ENCODE results near the gene TBC1D24.
"Not testable (repeated sequence)": the region's sequence is repeated elsewhere in the genome, so short reads cannot be mapped to it uniquely, and the experiment has no call there.

Gene TBC1D24

DNA sequence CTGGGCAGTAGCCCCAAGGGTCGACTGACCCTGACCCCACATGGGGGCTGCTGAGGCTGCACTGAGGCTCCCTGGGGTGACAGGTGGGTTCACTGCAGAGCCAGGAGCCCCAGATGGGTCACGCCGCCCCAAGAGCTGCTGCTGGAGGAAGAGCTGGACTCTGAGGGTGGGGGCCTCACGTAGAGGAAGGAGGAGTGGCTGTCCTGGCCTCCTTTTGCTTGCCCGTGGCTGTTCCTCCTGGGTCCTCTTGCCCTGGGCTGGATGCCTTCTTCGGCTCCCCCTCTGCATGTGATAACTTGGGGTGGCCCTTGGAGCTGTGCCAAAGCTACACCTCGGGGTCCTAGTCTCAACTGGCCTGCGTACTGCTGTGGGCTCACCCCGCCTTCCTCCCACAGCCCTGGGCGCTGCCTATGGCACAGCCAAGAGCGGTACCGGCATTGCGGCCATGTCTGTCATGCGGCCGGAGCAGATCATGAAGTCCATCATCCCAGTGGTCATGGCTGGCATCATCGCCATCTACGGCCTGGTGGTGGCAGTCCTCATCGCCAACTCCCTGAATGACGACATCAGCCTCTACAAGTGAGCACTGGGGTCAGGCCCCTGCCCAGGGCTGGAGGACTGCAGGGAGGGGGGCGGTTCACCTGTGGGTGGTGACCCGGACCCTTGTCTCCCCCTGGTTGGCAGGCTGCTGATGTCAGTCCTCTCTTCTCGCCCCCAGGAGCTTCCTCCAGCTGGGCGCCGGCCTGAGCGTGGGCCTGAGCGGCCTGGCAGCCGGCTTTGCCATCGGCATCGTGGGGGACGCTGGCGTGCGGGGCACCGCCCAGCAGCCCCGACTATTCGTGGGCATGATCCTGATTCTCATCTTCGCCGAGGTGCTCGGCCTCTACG, 44.1 kb downstream of the TBC1D24 start:
- DNase-seq = no peak

DNA sequence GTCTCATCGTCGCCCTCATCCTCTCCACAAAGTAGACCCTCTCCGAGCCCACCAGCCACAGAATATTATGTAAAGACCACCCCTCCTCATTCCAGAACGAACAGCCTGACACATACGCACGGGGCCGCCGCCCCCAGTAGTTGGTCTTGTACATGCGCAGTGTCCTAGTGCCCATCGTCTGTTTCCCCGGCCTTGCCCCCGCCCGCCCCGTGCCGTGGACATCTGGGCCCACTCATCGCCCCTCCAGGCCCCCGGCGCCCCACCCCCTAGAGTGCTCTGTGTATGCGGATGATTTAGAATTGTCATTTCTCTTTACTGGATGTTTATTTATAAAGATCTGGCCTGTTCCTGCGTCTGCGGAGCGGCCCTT, 44.8 kb downstream of the TBC1D24 start:
- no peak for DNase-seq

DNA sequence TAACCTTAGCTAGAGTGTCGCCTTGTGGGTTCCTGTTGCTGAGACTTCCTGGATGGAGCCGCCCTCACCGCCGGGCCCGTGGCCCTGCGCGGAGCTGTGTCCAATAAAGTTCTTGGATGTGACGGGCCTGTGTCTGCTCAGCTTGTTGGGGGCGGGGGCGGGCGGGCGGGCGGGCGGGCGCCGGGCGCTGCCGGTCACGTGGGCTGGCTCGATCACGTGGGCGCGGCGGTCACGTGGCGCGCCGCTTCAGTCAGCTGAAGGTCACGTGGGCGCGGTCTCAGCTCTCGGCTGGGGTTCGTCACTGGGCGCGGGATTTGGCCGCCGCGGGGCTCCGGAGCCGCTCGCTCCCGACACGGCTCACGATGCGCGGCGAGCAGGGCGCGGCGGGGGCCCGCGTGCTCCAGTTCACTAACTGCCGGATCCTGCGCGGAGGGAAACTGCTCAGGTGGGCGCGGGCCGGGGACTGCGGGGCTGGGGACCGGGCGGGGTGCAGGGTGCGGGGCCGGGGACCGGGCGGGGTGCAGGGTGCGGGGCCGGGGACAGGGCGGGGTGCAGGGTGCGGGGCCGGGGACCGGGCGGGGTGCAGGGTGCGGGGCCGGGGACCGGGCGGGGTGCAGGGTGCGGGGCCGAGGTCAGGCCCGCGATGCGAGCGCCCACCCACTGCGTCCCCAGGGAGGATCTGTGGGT, 45.3 kb downstream of the TBC1D24 start, which contains the start of gene AMDHD2:
Gene AMDHD2 (plus strand): TSS at position 275 of the 687 bp plus-strand sequence. CDS start 88 bp downstream, at position 363.
- peak; percentile 95 for DNase-seq

DNA sequence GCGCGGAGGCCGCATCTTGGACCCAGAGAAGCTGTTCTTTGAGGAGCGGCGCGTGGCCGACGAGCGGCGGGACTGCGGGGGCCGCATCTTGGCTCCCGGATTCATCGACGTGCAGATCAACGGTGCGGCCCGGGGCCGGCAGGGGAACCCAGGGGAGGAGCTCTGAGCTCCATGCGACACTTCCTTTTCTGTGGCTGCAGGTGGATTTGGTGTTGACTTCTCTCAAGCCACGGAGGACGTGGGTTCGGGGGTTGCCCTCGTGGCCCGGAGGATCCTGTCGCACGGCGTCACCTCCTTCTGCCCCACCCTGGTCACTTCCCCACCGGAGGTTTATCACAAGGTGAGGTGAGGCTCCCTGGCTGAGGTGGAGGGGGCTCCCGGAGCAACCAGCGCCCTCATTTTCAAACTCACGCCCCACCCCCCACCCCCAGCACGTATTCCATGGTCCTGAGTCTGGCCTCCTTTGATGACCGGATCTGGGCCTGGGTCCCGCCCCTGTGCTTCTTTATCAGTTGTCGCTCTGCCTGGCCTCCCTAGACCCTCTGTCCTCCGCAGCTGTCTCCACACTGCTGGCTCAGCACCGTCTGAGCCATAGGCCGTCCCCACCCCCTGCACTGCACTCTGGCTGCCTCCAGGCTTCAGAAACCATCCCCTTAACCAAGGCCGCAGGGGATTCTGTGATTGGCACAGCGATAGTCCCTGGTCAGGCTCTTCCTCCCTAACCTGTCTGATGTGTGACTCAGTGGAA, 46.0 kb downstream of the TBC1D24 start:
- DNase-seq = peak; percentile 68

DNA sequence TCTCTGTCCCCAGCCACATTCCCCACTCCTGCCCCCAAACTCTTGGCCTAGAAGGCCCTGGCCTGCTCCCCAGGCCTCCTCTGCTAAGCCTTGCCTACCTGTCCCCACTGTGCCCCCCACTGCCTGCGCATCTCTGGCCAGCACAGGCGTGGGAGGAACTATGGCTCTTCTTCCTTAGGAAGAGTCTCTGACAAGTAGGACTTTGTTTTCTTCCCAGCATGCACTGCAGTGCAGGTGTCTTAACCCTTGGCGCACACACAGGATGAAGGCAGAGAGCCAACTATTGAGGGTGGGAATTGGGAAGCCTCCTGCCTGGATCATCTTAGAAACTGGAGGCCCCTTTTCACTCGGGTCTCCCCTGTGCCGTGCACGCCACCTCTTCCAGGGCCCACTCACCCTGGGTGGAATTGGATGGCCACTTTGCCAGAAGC, 48.9 kb downstream of the TBC1D24 start:
- no peak for DNase-seq

DNA sequence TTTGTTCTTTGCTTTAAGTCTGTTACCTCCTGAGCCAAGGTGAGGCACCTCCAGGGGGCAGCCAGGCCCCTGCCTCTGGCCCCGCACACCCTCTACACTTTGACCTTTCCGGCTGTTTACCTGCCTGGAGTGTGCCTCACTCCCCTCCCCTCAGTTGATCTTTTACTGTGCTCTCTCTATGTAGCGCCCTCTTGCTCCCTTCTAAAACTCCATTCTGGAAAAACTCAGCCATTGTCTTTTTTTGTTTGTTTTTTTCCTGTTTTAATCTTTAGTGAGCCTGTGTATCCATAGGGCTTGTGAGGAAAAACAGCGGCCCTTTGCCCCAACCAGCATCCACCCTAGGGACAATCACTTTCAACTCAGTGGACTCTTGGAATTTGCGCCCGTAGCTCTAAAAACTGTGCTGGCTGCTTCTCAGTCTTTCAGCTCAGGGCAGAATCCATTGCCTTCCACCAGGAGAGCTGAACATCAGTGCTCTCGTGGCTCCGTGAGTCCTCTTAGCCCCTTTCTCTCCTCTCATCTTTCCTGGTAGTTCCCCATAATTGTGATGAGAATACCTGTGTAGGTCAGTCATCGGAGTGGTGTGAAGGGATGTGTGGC, 49.5 kb downstream of the TBC1D24 start:
- no peak for DNase-seq

DNA sequence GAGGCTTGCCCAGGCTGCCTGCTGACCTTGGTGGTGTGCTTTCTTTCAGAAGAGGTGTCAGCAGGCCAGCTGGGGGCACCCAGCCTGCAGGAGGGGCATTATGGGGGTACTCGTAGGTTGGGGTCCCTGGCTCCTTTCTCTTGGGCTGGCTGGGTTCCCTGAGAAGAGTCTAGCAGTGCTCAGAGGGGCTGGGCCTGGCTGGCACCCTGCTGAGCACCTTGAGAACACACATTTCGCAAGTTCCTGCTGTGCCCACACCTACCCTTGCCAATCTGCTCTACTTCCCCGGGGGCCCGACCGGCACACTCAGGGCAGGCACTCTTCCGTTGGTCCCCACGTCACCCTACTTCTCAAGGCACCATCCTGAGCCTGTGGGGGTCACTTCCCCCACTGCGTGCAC, 51.2 kb downstream of the TBC1D24 start:
- no peak for DNase-seq

DNA sequence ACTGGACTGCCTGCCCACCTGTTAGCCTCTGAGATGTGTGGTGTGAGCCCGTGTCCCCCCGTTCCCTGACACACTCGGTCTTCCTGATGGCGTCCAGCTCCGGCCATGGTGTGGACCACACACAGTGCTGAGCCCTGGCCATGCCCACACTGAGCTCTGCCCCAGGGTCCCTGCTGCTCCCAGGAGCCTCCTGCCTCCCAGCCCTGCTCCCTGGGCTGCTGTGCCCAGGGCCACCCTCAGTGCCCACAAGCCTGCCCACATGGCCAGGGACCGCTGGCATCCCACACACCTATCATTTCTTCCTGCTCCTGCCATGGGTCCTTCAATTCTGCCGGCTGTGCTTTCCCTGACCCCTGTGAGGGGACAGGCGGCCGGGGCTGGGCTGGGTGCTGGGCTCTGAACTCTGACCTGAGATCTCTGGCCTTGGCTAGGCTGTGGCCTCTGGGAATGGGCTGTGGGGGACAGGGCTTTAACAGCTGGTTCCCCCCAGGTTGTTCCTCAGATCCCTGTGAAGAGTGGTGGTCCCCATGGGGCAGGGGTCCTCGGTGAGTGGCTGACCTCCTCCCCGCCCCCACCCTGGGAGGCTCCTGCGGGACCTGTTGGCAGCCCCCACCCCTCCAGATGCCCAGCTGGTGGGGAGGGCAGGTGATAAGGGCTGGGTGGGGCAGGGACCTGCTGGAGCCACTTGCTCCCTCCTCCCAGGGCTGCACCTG, 52.3 kb downstream of the TBC1D24 start:
- no peak for DNase-seq

DNA sequence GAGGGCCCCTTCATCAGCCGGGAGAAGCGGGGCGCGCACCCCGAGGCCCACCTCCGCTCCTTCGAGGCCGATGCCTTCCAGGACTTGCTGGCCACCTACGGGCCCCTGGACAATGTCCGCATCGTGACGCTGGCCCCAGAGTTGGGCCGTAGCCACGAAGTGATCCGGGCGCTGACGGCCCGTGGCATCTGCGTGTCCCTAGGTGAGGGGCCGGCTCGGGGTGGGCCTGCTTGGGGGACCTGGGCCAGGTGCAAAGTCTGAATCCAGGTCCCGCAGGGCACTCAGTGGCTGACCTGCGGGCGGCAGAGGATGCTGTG, 52.8 kb downstream of the TBC1D24 start:
- DNase-seq = no peak

DNA sequence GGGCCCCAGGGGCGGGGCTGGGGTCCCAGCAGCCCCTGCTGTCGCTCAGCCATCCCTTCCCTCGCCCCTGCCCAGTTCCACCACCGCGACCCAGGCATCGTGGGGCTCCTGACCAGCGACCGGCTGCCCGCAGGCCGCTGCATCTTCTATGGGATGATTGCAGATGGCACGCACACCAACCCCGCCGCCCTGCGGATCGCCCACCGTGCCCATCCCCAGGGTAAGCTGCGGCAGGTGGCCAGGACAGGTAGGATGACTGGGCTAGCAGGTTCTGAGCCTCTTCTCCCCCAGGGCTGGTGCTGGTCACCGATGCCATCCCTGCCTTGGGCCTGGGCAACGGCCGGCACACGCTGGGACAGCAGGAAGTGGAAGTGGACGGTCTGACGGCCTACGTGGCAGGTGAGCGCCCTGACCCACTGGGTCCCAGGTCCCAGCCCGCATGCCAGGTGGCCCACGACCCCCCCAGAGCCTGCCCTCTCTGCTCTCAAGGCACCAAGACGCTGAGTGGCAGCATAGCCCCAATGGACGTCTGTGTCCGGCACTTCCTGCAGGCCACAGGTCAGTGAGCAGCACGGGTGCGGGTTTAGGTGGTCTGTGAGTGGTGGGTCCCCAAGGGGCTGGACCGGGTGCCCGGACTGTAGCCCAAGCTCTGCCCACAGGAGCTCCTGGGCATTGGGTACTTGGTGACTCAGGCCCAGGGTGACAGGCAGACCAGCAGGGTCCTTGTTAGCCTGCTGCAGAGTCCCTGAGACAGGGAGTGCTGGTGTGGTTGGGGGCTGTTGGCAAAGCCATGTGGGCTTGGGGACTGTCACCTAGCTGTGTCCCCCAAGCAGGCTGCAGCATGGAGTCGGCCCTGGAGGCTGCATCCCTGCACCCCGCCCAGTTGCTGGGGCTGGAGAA, 53.5 kb downstream of the TBC1D24 start:
- DNase-seq = no peak

DNA sequence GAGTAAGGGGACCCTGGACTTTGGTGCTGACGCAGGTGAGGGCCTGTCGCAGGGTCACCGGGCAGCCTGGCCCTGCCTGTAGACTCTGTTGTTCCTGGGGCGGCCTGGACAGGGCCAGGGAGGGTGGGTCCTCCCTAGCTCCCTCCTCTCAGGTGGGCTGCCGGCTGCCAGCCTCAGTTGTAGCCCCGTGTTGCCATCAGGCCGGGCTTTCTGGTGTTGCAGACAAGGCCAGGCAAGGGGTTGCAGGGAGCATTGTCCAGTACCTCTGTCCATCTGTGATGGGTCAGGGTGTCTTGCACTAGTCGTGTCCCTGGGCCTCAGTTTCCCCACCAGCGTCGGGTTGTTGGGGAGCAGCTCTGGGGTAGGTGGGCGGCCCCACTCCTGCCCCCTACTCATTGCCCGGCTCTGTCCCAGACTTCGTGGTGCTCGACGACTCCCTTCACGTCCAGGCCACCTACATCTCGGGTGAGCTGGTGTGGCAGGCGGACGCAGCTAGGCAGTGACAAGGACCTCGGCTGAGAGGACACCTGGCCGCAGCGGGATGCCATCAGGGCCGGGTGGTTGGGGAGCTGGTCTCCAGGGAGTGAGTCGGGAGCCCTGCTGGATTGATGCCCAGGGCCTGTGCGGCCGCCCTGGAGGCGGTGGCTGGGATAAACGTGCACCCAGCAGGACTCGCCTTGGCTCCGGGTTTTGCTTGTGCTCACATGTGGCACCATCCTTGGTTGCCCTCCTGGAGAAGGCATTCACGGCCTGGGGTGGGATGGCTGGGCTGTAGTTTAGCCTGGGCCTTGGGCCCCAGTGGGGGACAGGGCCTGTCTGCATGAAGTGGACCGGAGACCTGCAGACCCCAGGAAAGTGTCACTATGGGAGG, 54.4 kb downstream of the TBC1D24 start:
- peak; percentile 51 for DNase-seq

DNA sequence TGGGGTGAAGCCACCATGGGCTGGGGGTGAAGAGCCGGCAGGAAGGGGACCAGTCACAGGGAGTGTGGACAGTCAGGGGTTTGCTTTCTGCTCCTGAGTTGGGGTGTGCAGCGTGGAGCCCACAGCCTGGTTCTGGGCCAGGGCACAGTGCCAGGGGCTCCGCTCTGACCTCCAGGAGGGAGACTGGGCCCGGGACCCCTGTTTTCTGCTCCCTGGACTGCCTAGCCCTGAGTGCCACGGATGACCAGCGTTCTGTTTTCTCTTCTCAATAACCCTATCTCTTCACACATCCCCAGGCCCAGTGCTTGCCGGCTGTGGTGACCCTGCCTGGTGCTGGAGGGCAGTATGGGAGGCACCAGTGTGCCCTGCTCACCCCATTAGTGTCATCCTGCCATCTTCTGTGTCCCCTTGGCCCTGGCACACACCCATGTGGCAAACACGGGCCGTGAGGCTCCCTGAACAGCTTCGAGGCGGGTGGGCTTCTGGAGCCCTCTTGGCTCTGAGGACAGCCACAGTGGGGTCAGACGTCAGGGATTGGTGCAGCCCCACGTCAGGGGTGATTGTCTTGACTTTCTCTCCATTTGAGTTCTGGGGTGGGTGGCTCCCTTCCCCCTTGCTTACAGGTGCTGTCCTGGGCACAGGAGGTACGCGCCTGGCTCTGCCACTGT, 55.2 kb downstream of the TBC1D24 start:
- no peak for DNase-seq

DNA sequence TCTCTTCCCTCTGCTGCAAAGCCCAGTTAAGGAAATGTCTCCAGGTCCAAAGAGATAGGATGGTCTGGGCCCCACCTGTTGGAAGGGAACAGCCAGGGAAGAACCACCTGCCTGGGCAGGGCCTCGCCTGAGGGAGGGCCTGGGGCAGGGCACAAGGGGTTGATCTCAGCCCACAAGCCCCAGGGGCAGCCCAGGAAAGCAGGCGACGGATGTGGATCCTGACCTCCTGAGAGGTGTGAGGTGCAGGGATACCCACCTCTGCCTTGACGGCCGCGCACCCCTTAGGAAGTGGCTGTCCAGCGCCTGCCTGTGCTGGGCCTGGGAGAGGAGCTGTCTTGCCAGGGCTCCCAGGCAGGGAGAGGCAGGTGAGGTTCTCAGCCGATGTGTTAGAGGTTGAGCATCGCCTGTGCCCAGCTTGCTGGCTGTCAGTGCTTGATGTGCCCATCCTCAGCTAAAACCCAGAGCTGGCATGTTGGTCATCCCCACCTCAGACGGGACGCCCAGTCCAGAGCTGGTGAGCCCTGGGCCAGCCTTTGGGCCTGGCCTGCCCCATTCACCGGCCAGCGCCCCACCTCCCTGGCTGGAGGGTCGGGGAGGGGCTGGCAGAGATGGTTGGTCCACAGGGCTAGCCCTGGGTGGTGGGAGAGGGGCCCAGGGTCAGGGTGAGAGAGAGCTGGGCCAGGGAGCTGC, 55.8 kb downstream of the TBC1D24 start:
- no peak for DNase-seq

DNA sequence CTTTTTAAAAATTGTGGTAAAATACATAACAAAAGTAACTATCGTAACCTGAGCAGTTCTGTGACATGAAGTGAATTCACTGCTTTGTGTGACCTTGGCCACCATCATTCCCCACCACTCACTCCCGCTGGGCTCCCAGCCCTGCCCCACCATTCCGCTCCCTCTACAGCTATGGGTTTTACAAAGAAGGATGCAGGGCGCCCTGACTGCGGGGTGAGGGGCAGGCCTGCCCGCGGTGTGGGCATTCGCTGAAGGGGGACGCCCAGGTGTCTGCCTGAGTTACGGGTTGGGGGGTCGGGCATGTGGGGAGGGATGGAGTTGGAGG, 56.4 kb downstream of the TBC1D24 start, which contains the start of gene CEMP1:
Gene CEMP1 (minus strand): TSS at position 38 of the 325 bp plus-strand sequence. CDS start 335 bp downstream, outside the sequence.
- DNase-seq = no peak

DNA sequence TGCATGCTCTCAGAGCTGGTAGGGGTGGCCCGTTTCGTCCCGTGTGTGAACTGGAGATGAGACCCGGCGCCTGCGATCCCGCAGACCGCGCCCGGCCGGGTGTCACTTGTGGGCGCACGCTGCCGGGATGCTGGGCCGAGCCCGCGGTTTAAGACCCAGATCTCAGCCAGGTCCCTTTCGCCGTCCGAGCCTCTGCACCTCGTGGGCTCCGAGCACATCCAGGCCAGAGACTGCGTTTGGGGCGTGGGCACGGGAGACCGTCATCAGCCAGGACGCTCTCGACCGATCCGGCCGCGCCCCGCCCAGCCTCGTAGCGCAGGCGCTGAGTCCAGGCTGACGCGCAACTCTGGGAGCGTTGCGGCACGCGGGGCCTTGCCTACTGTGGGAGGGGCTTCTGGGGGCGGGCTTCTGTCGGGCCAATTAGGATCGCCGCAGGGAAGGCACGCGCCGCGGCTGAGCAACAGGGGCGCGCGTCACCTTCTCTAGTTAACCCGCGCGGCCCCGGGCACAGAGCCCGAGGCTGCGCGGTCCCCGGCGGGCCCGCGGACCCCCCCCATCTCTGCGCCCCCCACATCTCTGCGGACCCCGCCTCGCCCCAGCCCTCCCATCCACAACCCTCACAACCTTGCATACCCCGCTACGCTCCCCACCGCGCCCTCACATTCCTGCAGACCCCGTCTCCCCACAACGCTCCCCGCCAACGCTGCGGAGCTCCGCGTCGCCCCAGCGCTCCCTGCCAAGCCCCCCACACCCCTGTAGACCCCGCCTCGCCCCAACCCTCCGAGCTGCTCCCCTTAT, 57.0 kb downstream of the TBC1D24 start:
- peak; percentile 99 for DNase-seq

DNA sequence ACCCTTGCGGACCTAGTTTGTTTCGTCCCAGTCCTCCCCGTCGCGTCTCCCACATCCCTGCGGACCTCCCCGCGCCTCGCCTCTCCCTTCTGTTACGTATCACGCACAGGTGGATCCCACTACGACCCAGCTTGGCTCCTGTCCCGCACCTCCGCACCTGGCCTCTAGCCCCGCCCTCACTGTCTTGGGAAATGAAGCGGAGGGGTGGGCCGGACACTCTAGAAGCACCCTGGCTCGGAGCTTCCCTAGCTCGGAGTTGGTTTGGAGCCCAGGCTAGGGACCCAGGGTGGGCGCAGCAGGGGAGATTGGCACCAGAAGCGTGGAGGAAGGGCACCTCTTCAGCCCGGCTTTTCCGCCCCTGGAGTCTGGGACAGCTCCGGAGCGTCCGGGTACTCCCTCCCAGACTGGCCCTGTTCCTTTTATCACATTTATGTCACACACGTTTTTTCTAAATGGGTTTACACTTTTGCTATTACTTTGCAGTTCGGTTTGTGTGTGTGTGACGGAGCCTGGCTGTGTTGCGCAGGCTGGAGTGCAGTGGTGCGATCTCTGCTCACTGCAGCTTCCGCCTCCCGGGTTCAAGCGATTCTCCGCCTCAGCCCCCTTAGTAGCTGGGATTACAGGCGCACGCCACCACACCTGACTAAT, 57.7 kb downstream of the TBC1D24 start:
- peak; percentile 72 for DNase-seq

DNA sequence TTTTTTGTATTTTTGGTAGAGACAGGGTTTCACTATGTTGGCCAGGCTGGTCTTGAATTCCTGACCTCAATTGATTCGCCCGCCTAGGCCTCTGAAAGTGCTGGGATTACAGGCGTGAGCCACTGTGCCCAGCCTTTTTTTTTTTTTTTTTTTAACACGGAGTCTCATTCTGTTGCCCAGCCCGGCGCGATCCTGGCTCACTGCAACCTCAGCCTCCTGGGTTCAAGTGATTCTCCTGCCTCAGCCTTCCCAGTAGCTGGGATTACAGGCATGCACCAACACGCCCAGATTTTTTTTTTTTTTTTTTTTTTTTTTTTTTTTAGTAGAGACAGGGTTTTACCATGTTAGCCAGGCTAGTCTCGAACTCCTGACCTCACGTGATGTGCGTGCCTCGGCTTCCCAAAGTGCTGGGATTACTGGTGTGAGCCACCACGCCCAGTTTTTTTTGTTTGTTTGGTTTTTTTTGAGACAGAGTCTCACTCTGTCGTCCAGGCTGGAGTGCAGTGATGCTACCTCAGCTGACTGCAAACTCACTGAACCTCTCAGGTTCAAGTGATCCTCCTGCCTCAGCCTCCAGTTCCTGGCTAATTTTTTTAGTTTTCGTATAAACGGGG, 58.3 kb downstream of the TBC1D24 start:
- not testable (repeated sequence) for DNase-seq
